ENCODE results near the gene MPZL3.

DNA sequence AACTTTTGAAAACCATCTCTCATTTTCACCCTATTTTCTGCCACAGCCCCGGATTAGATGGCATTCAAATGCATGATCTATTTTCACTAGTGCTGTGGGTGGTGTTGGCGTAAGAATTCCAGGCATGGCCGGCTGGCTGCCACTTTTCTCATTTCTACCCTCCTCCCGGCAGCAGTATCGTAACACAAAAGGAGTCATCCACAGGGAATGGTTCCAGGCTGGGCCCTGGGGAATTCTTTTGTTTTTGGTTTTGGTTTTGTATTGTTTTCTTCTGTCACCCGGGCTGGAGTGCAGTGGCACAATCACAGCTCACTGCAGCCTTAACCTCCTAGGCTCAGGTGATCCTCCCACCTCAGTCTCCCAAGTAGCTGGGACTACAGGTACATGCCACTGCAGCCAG is 41.2 kb downstream of the MPZL3 start:
- TF ChIP-seq POLR2AphosphoS5 (IDR thresholded peaks at IDR 0.05; ENCODE audit: borderline replicate concordance, low read depth, low read length), result no peak
- no peak for TF ChIP-seq EZH2 (IDR thresholded peaks at IDR 0.05)

Measured in SK-N-MC (cell line).